K562 (cell line): ENCODE results near the gene ZNF672. TPM values are rescaled to one million over a fixed set of nuclear protein-coding genes. Genes with fewer than 3 reads are reported as not detected.
"Not testable (repeated sequence)": the region's sequence is repeated elsewhere in the genome, so short reads cannot be mapped to it uniquely, and the experiment has no call there.

Experiments
- ATAC-seq: fragments of 200-7000 bp; cut with Tn5 transposase; 3 replicates; pipeline ENCODE4 v1.9.1; 2020; ENCODE audit warnings: moderate library complexity
- BruUV-seq: library from RNA; stranded (reverse); fragments of 400-500 nt; replicated peaks from 2 replicates; lab custom pipeline; 2021; lab: Mats Ljungman, UMichigan
- CTCF ChIA-PET: fragments of 300-600 bp; formaldehyde crosslinking; extraction: SDS; loops from one replicate; lab custom pipeline; 2021; ENCODE audit warnings: low intra/inter-chr PET ratio; lab: Yijun Ruan, JAX
- POLR2A ChIA-PET: fragments of 300-600, 350-650 bp; sonication (Branson Sonifier 250); formaldehyde crosslinking; extraction: SDS; loops from one replicate; lab custom pipeline; 2021; ENCODE audit warnings: antibody characterized with exemption, inconsistent platforms; lab: Yijun Ruan, JAX
- DNase-seq, 4 experiments: peaks; one replicate each; pipeline versions ENCODE4 v3.0.0 to v3.0.0-alpha.2; 2011 to 2018; ENCODE audit warnings: low spot score in 3 of 4, mixed read lengths in 3 of 4; ENCODE audit errors: extremely low read depth in 1 of 4
- FAIRE-seq: peaks from 2 replicates; lab custom pipeline; 2011; peaks lifted over from hg19 to GRCh38; lab: Jason Lieb, UNC
- H2AFZ ChIP-seq: 2 replicates; pipeline ENCODE4 v1.6.0; 2011; ENCODE audit warnings: low read depth, low read length, control low read depth, inconsistent platforms
- H3K27ac ChIP-seq: fragments of 200-600 bp; 3 replicates; pipeline ENCODE4 v1.8.0; 2011; ENCODE audit warnings: low read depth, mild to moderate bottlenecking, control low read depth, inconsistent platforms, low read length, moderate library complexity, mixed read lengths; ENCODE audit errors: extremely low read depth
- H3K27me3 ChIP-seq, 2 experiments: fragments of 300-600 bp in 1 of 2; 2 replicates in 1 of 2; 3 replicates in 1 of 2; pipeline versions ENCODE4 v1.6.0 to v1.8.0; 2011; ENCODE audit warnings: inconsistent platforms in 2 of 2, low read length in 2 of 2, mild to moderate bottlenecking in 1 of 2, mixed read lengths in 1 of 2, moderate library complexity in 1 of 2; ENCODE audit not compliant: control insufficient read depth in 2 of 2, insufficient read depth in 2 of 2
- H3K36me3 ChIP-seq: fragments of 300-600 bp; 3 replicates; pipeline ENCODE4 v1.8.0; 2011; ENCODE audit warnings: mild to moderate bottlenecking, low read length, inconsistent platforms; ENCODE audit not compliant: control insufficient read depth, insufficient read depth
- H3K4me1 ChIP-seq, 2 experiments: fragments of 200-600 bp in 1 of 2; replicated peaks in 1 of 2; 2 replicates in 1 of 2; 3 replicates in 1 of 2; pipeline versions ENCODE4 v1.5.1 to v1.8.0; 2011; ENCODE audit warnings: inconsistent platforms in 2 of 2, low read length in 2 of 2, mild to moderate bottlenecking in 1 of 2, mixed read lengths in 1 of 2, moderate library complexity in 1 of 2; ENCODE audit not compliant: control insufficient read depth in 2 of 2, insufficient read depth in 2 of 2
- H3K4me2 ChIP-seq: 2 replicates; pipeline ENCODE4 v1.6.1; 2011; ENCODE audit warnings: low read length, control low read depth, inconsistent platforms, mixed read lengths; ENCODE audit not compliant: insufficient read depth
- H3K4me3 ChIP-seq: fragments of 200-600 bp; sonication (generic), shearing (Covaris generic); 2 replicates; pipeline ENCODE4 v1.5.1; 2016; ENCODE audit warnings: control low read depth, inconsistent platforms
- H3K79me2 ChIP-seq: fragments of 200-600 bp; 3 replicates; pipeline ENCODE4 v1.8.0; 2011; ENCODE audit warnings: low read length, inconsistent platforms; ENCODE audit not compliant: control insufficient read depth, insufficient read depth
- H3K9ac ChIP-seq, 2 experiments: 2 replicates each; pipeline versions ENCODE4 v1.6.0 to v1.6.1; 2011; ENCODE audit warnings: low read depth in 2 of 2, low read length in 2 of 2, control low read depth in 1 of 2, inconsistent platforms in 1 of 2, mild to moderate bottlenecking in 1 of 2, mixed read lengths in 1 of 2; ENCODE audit not compliant: insufficient read depth in 1 of 2
- H3K9me1 ChIP-seq: one replicate; pipeline ENCODE4 v1.6.0; 2011; ENCODE audit warnings: inconsistent platforms, mild to moderate bottlenecking, low read length, moderate library complexity; ENCODE audit not compliant: control insufficient read depth, insufficient read depth
- H3K9me3 ChIP-seq: replicated peaks from 2 replicates; pipeline ENCODE4 v1.5.1; 2011; ENCODE audit warnings: low read depth, low read length, inconsistent platforms; ENCODE audit not compliant: control insufficient read depth, insufficient read depth
- H4K20me1 ChIP-seq: replicated peaks from 2 replicates; pipeline ENCODE4 v1.6.1; 2011; ENCODE audit warnings: low read length, inconsistent platforms, mixed read lengths; ENCODE audit not compliant: control insufficient read depth, insufficient read depth
- CBFA2T3 ChIP-seq: fragments of 450-650 bp; IDR thresholded peaks from 2 replicates; pipeline ENCODE4 v1.6.1; 2017
- ETV1 ChIP-seq: fragments of 450-650 bp; conservative IDR thresholded peaks from 2 replicates; pipeline ENCODE4 v1.6.1; 2016; ENCODE audit warnings: missing genetic modification characterization, control low read depth, low read depth, missing compliant biosample characterization
- FOXK2 ChIP-seq, 2 experiments: fragments of 450-650 bp; IDR thresholded peaks in 1 of 2; conservative IDR thresholded peaks in 1 of 2; 2 replicates each; pipeline ENCODE4 v1.6.1; 2016; ENCODE audit warnings: low read depth in 2 of 2, mild to moderate bottlenecking in 1 of 2
- PBX2 ChIP-seq, 2 experiments: IDR thresholded peaks in 1 of 2; conservative IDR thresholded peaks in 1 of 2; 2 replicates each; pipeline ENCODE4 v1.6.1; 2016; ENCODE audit warnings: low read depth in 2 of 2, mild to moderate bottlenecking in 1 of 2, missing compliant biosample characterization in 1 of 2, missing genetic modification characterization in 1 of 2, moderate library complexity in 1 of 2
- PHF21A ChIP-seq: fragments of 450-650 bp; IDR thresholded peaks from 2 replicates; pipeline ENCODE4 v1.6.1; 2017; ENCODE audit warnings: low read depth, borderline replicate concordance
- ZFP36 ChIP-seq: fragments of 150-350 bp; IDR thresholded peaks from 2 replicates; pipeline ENCODE4 v1.6.1; 2018; ENCODE audit warnings: low read length, low read depth; ENCODE audit not compliant: partially characterized antibody
- WGBS: fragments of 100-300 bp; shearing (Covaris generic); methylation state at CpG from one replicate; pipeline ENCODE4 v1.1.6; 2016; ENCODE audit warnings: low coverage, mixed read lengths; ENCODE audit not compliant: insufficient coverage; ENCODE audit errors: missing lambda C conversion rate; 5-methylcytosine and 5-hydroxymethylcytosine counted together
- in situ Hi-C: fragments of 300-500 bp; cut with MboI; formaldehyde crosslinking; loops from 4 replicates; pipeline ENCODE4 v1.15.0; 2018; ENCODE audit warnings: inconsistent platforms, mixed read lengths
- intact Hi-C: fragments of 100-400 bp; cut with micrococcal nuclease; formaldehyde crosslinking; loops from 2 replicates; pipeline ENCODE4 v1.14.2; 2022
- polyA plus RNA-seq, 8 experiments: library from polyadenylated mRNA; depleted of rRNA in 4 of 8; stranded (reverse) in 5 of 8; unstranded in 3 of 8; fragments of >200 nt; fragmentation: Nextera tagmentation in 2 of 8; fragmentation: Illumina TruSeq in 1 of 8; extraction: Ambion mirVana in 2 of 8; extraction: Trizol in 1 of 8; gene quantifications; 2 replicates each; pipeline versions ENCODE4 v1.2.1 to v1.2.3, GENCODE V29; 2011 to 2014; ENCODE audit warnings: inconsistent platforms in 1 of 8, missing spikeins in 1 of 8
- total RNA-seq, 7 experiments: library from RNA; depleted of rRNA in 6 of 7; stranded (reverse); fragments of >200 nt in 6 of 7; fragmentation: Illumina TruSeq in 2 of 7; extraction: Trizol in 2 of 7; gene quantifications; 2 replicates each; pipeline versions ENCODE4 v1.2.1 to v1.2.3, GENCODE V29; 2011 to 2021; ENCODE audit warnings: low replicate concordance in 1 of 7

The ZNF672 gene
- total and polyA plus RNA-seq, 9 of the 15 experiments (the other 6 are each of a cell fraction or from before 2014, with no cell fraction given): 1.9 to 57.9 (median 24.1) TPM

DNA sequence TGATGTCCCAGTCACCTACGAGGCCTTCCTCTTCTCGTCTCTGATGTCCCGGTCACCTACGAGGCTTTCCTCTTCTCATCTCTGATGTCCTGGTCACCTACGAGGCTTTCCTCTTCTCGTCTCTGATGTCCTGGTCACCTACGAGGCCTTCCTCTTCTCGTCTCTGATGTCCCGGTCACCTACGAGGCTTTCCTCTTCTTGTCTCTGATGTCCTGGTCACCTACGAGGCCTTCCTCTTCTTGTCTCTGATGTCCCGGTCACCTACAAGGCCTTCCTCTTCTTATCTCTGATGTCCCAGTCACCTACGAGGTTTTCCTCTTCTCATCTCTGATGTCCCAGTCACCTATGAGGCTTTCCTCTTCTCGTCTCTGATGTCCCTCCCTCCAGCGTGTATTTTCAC, 34.5 kb upstream of the ZNF672 start:
- WGBS: 5% methylated on average over 13 of the region's 15 CpGs
- ATAC-seq, H3K36me3 ChIP-seq, FAIRE-seq, H3K27ac ChIP-seq, H3K4me3 ChIP-seq, CTCF ChIA-PET, BruUV-seq, H2AFZ ChIP-seq, H3K4me2 ChIP-seq, H3K9ac ChIP-seq, H3K79me2 ChIP-seq, in situ Hi-C loops, H3K9me3 ChIP-seq, H4K20me1 ChIP-seq, H3K9me1 ChIP-seq, intact Hi-C loops: not testable (repeated sequence)
- DNase-seq: peak in 1 of 4 experiments; percentile 3
- Histone ChIP-seq H3K4me1 (peaks cover 10 to 11% of the 10 kb centered on the region in 2 experiments; a peak in 2 of 5 replicates), H3K27me3 (peaks cover 10 to 20% of the 10 kb centered on the region in 2 experiments; a peak in 4 of 5 replicates)
- POLR2A ChIA-PET: interaction anchor here (0.7 kb wide), 1 partner anchor 44 kb away, joined by 3 read pairs; no protein-coding TSS in a partner anchor

DNA sequence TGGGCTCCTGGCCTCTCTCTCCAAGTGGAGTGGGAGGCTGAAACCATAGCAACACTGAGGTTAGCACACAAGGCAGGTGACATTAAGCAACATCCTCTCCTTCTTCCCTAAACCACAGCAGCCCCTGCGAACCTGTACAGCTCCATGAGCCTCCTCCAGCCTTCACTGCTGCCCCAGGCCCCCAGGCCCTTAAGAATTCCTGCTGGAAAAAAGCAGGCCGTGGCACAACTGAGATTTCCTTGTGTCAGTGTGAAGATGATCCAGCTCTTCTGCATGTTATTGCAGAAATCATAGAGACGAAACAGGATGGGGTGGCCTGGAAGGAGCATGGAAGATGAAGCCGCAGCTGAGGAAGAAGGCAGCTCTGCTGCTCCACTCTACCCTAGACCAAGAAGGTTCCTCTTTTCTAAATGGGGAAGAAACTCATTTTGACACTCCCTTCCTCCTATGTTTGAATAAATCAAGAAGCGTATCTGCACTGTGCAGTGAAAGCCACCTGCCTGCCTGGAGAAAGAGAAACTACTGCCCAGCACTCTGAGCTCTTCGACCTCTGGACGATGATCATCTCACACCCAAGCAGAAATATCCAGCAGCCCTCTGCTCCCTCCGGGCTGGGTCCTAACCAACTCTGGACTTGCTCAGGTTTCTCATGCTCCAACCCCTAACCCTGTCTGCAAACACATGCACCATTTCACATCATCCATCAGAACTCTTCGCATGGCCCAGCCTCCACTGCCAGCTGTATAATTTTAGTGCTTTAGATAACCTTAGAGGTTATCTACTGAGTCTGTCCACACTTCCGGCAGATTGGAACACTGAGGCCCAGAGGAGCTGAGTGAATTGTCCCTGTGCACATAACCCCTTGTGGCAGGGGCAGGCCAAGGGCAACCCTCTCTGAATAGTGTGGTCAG, 33.0 kb upstream of the ZNF672 start:
- Histone ChIP-seq H2AFZ (no peak overlapping the region), H4K20me1 (no peaks in the 10 kb centered on the region; the same call in 1 of the 2 replicates), H3K79me2 (no peaks in the 10 kb centered on the region), H3K27me3 (peaks cover 7 to 20% of the 10 kb centered on the region in 2 experiments; a peak in 4 of 5 replicates), H3K9me3 (no peaks in the 10 kb centered on the region; the same call in 1 of the 2 replicates), H3K27ac (no peak overlapping the region), H3K9me1 (no peaks in the 10 kb centered on the region), H3K9ac (no peak overlapping the region; a peak in 1 of 4 replicates), H3K4me2 (peak overlapping the region; percentile 6; the same call in 1 of the 2 replicates), H3K36me3 (no peaks in the 10 kb centered on the region), H3K4me1 (peaks cover 10 to 11% of the 10 kb centered on the region in 2 experiments; a peak in 2 of 5 replicates), H3K4me3 (no peak overlapping the region)
- DNase-seq (peak in 1 of 4 experiments; percentile 5), ATAC-seq (peak; percentile 37), FAIRE-seq (no peak)
- intact Hi-C loops: loop anchor here (5.0 kb wide), 3 partner anchors 48 to 973 kb away; partner anchors contain the start of gene LYPD8
- POLR2A ChIA-PET: interaction anchor here (0.8 to 1.8 kb wide), 4 partner anchors 9 to 36 kb away, joined by 3 to 5 read pairs (median 3); no protein-coding TSS in a partner anchor
- WGBS: under 1% methylated on average over 10 of the region's 10 CpGs
- TF ChIP-seq PHF21A: no peak
- TF ChIP-seq ETV1 (tag): 0 out of 2 replicates have a peak, but pooled peaks have one; percentile 37
- TF ChIP-seq FOXK2 (conservative IDR thresholded peaks at IDR 0.05 in 1 of 2, IDR thresholded peaks at IDR 0.05 in 1 of 2; ENCODE audit: low read depth in 2 of 2): no peak
- peak; percentile 32 for TF ChIP-seq ZFP36
- TF ChIP-seq PBX2 (CRISPR knock-in tag; IDR thresholded peaks at IDR 0.05; ENCODE audit: low read depth): no peak
- TF ChIP-seq PBX2 (tag; conservative IDR thresholded peaks at IDR 0.05; ENCODE audit: low read depth): 0 out of 2 replicates have a peak, but pooled peaks have one; percentile 11
- TF ChIP-seq CBFA2T3: peak; percentile 38
- CTCF ChIA-PET: interaction anchor here (0.5 to 3.0 kb wide), 3 partner anchors 397 to 401 kb away, joined by 3 to 39 read pairs (median 3); no protein-coding TSS in a partner anchor
- no TSS peak for BruUV-seq
- in situ Hi-C loops: no loop called here
